PC-9 (cell line): ENCODE data around the gene PTTG1IP2. TPM values are rescaled to one million over a fixed set of nuclear protein-coding genes. Genes with fewer than 3 reads are reported as not detected.

Experiments
- BruUV-seq: library from RNA; stranded (reverse); fragments of 400-500 nt; replicated peaks from 2 replicates; lab custom pipeline; 2021; lab: Mats Ljungman, UMichigan
- CTCF ChIA-PET: fragments of 300-600 bp; sonication (Branson Sonifier 250); formaldehyde crosslinking; loops from one replicate; lab custom pipeline; 2022; ENCODE audit warnings: antibody characterized with exemption; lab: Charles Lee
- POLR2A ChIA-PET: fragments of 300-600 bp; sonication (Branson Sonifier 250); formaldehyde crosslinking; loops from one replicate; lab custom pipeline; 2022; ENCODE audit warnings: antibody characterized with exemption; ENCODE audit not compliant: unreplicated experiment; lab: Charles Lee
- DNase-seq, 2 experiments: peaks; one replicate each; pipeline versions ENCODE4 v3.0.0 to v3.0.0-alpha.2; 2015 to 2022; ENCODE audit warnings: mixed read lengths in 1 of 2
- H2AFZ ChIP-seq: fragments of 200-600 bp; sonication (generic); 2 replicates; pipeline ENCODE4 v1.8.1; 2017; ENCODE audit warnings: antibody characterized with exemption
- H3F3A ChIP-seq: fragments of 200-600 bp; sonication (generic); 2 replicates; pipeline ENCODE4 v1.8.1; 2017; ENCODE audit warnings: antibody characterized with exemption, mild to moderate bottlenecking, low read depth; ENCODE audit not compliant: insufficient read depth
- H3K27ac ChIP-seq: fragments of 200-600 bp; sonication (generic); 2 replicates; pipeline ENCODE4 v1.6.1; 2016; ENCODE audit warnings: mixed run types
- H3K27me3 ChIP-seq: fragments of 200-600 bp; sonication (generic); 2 replicates; pipeline ENCODE4 v1.6.1; 2016; ENCODE audit warnings: low read depth, mixed run types; ENCODE audit not compliant: insufficient read depth
- H3K36me3 ChIP-seq: fragments of 200-600 bp; sonication (generic); 2 replicates; pipeline ENCODE4 v1.6.1; 2016; ENCODE audit warnings: low read depth, mixed run types
- H3K4me1 ChIP-seq: fragments of 200-600 bp; sonication (generic); replicated peaks from 2 replicates; pipeline ENCODE4 v1.6.1; 2016; ENCODE audit warnings: mixed run types; ENCODE audit not compliant: insufficient read depth
- H3K4me2 ChIP-seq: fragments of 200-600 bp; sonication (generic); 2 replicates; pipeline ENCODE4 v1.6.1; 2017; ENCODE audit warnings: mixed run types
- H3K4me3 ChIP-seq: fragments of 200-600 bp; sonication (generic); 2 replicates; pipeline ENCODE4 v1.6.1; 2016; ENCODE audit warnings: mixed run types
- H3K79me2 ChIP-seq: fragments of 200-600 bp; sonication (generic); 2 replicates; pipeline ENCODE4 v1.6.1; 2017; ENCODE audit warnings: low read depth, mixed run types
- H3K9me2 ChIP-seq: fragments of 200-600 bp; sonication (generic); 2 replicates; pipeline ENCODE4 v1.8.1; 2017; ENCODE audit warnings: mild to moderate bottlenecking; ENCODE audit not compliant: insufficient read depth
- H3K9me3 ChIP-seq: fragments of 200-600 bp; sonication (generic); 2 replicates; pipeline ENCODE4 v1.8.1; 2016; ENCODE audit warnings: low read depth; ENCODE audit not compliant: insufficient read depth
- H4K20me1 ChIP-seq: fragments of 200-600 bp; sonication (generic); 2 replicates; pipeline ENCODE4 v1.8.1; 2017; ENCODE audit not compliant: insufficient read depth
- CTCF ChIP-seq: fragments of 200-600 bp; sonication (generic); conservative IDR thresholded peaks from 2 replicates; pipeline ENCODE4 v1.6.1; 2017; ENCODE audit warnings: mixed run types, antibody characterized with exemption, mild to moderate bottlenecking, moderate library complexity
- EZH2 ChIP-seq: fragments of 200-600 bp; sonication (generic); IDR thresholded peaks from 2 replicates; pipeline ENCODE4 v1.8.0; 2017; ENCODE audit warnings: antibody characterized with exemption, low read depth
- intact Hi-C: fragments of 100-400 bp; cut with micrococcal nuclease; formaldehyde crosslinking; loops from one replicate; pipeline ENCODE4 v1.10.0; 2022; ENCODE audit not compliant: unreplicated experiment
- total RNA-seq: library from RNA; stranded (reverse); gene quantifications from 2 replicates; pipeline ENCODE4 v1.2.3, GENCODE V29; 2021

The PTTG1IP2 gene
- total RNA-seq, 1 experiment from 2014 or later, result not detected

- BruUV-seq, result no TSS peak
- Histone ChIP-seq H3K4me3 (no peak overlapping the region), H3K36me3 (no peaks in the 10 kb centered on the region), H3K4me2 (no peak overlapping the region), H2AFZ (no peak overlapping the region), H3K27ac (no peak overlapping the region), H3K9me3 (no peaks in the 10 kb centered on the region), H3K9me2 (no peaks in the 10 kb centered on the region; the same call in 1 of the 2 replicates), H4K20me1 (no peaks in the 10 kb centered on the region), H3K27me3 (no peaks in the 10 kb centered on the region), H3F3A (no peaks in the 10 kb centered on the region), H3K79me2 (no peaks in the 10 kb centered on the region), H3K4me1 (no peaks in the 10 kb centered on the region)
- DNase-seq, result no peak
- POLR2A ChIA-PET, result no interaction called here
- TF ChIP-seq EZH2 (no peak), CTCF (no peak)
- CTCF ChIA-PET, result interaction anchor here (0.6 kb wide), 1 partner anchor 178 kb away, joined by 15 read pairs; no protein-coding TSS in a partner anchor
- intact Hi-C loops, result no loop called here
Measured at GRCh38 chr7:90453259-90453891, 16.1 kb upstream of the PTTG1IP2 start.

DNA sequence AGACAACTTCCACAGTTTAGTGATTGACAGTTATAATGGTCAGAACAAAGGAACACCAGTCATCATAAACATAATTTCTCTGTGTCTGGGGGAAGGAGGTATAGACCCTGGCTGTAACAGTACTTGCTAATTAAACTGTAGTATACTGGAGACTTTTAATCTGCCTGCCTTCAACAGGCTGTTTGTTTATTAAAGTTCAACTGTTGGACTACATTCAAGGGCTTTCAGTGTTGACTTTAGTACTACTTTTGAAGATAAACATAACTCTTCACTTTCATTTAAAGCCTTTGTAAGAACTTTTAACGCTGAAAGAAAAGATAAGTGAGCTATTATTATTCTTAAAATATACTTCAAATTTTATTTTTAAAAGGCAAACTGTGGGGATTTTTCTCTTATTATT, 15.5 kb upstream of the PTTG1IP2 start:
- H3K79me2 ChIP-seq, result no peaks in the 10 kb centered on the region
- no peaks in the 10 kb centered on the region for H3K4me1 ChIP-seq
- no peaks in the 10 kb centered on the region for H3K27me3 ChIP-seq
- H2AFZ ChIP-seq, result no peak overlapping the region
- POLR2A ChIA-PET, result no interaction called here
- no peaks in the 10 kb centered on the region; the same call in 1 of the 2 replicates for H3K9me2 ChIP-seq
- intact Hi-C loops, result loop anchor here (2.0 kb wide), 1 partner anchor 143 kb away; the partner anchor contains the start of gene CDK14
- no peak for TF ChIP-seq EZH2
- no peak for TF ChIP-seq CTCF
- H3K36me3 ChIP-seq, result no peaks in the 10 kb centered on the region
- H3K4me3 ChIP-seq, result no peak overlapping the region
- H4K20me1 ChIP-seq, result no peaks in the 10 kb centered on the region
- no peak for DNase-seq
- no peaks in the 10 kb centered on the region for H3F3A ChIP-seq
- BruUV-seq, result no TSS peak
- H3K27ac ChIP-seq, result no peak overlapping the region
- CTCF ChIA-PET, result interaction anchor here (0.6 kb wide), 1 partner anchor 25 kb away, joined by 3 read pairs; no protein-coding TSS in a partner anchor
- H3K4me2 ChIP-seq, result no peak overlapping the region
- H3K9me3 ChIP-seq, result no peaks in the 10 kb centered on the region

GRCh38 chr7:90455163-90456030, 14.0 kb upstream of the PTTG1IP2 start:
- no peaks in the 10 kb centered on the region for H3K36me3 ChIP-seq
- H4K20me1 ChIP-seq, result no peaks in the 10 kb centered on the region
- H3K9me3 ChIP-seq, result no peaks in the 10 kb centered on the region
- TF ChIP-seq CTCF, result peak; percentile 70
- no peak for TF ChIP-seq EZH2
- 0 out of 2 replicates have a peak overlapping the region, but pooled peaks have one; percentile 3 for H2AFZ ChIP-seq
- no peaks in the 10 kb centered on the region for H3K27me3 ChIP-seq
- ChIA-PET CTCF (interaction anchor here (0.6 to 1.6 kb wide), 5 partner anchors 124 to 579 kb away, joined by 3 to 16 read pairs (median 4); no protein-coding TSS in a partner anchor), POLR2A (no interaction called here)
- H3K9me2 ChIP-seq, result no peaks in the 10 kb centered on the region
- H3K4me2 ChIP-seq, result peak overlapping the region; percentile 35; the same call in 1 of the 2 replicates
- H3K4me1 ChIP-seq, result no peaks in the 10 kb centered on the region
- DNase-seq, result no peak
- intact Hi-C loops, result loop anchor here (1.0 to 2.0 kb wide), 3 partner anchors 141 to 579 kb away; partner anchors contain the start of gene CDK14
- H3F3A ChIP-seq, result no peaks in the 10 kb centered on the region
- no peak overlapping the region for H3K27ac ChIP-seq
- no peaks in the 10 kb centered on the region for H3K79me2 ChIP-seq
- BruUV-seq, result no TSS peak
- no peak overlapping the region for H3K4me3 ChIP-seq
